Muscle layer of duodenum (tissue), 2 donors: ENCODE measurements around the gene ZNF619.

Experiments
- H3K27ac ChIP-seq: one replicate; pipeline ENCODE4 v1.7.0; 2013; ENCODE audit warnings: mild to moderate bottlenecking, low read length
- H3K27me3 ChIP-seq: one replicate; pipeline ENCODE4 v1.7.0; 2013; ENCODE audit warnings: low read depth, mild to moderate bottlenecking, control low read depth, low read length
- H3K36me3 ChIP-seq, 2 donors: one replicate each; pipeline ENCODE4 v1.7.0; 2013; ENCODE audit warnings: low read length in 2 of 2, control low read depth in 1 of 2, mild to moderate bottlenecking in 1 of 2; ENCODE audit not compliant: insufficient read depth in 2 of 2, control insufficient read depth in 1 of 2
- H3K4me1 ChIP-seq, 2 donors: one replicate each; pipeline ENCODE4 v1.7.0; 2013; ENCODE audit warnings: low read length in 2 of 2, mild to moderate bottlenecking in 2 of 2, control low read depth in 1 of 2, moderate library complexity in 1 of 2; ENCODE audit not compliant: insufficient read depth in 2 of 2, control insufficient read depth in 1 of 2
- H3K4me3 ChIP-seq, 2 donors: one replicate each; pipeline ENCODE4 v1.7.0; 2013; ENCODE audit warnings: low read length in 2 of 2, low read depth in 1 of 2, mild to moderate bottlenecking in 1 of 2
- H3K9me3 ChIP-seq, 2 donors: one replicate each; pipeline ENCODE4 v1.7.0; 2013; ENCODE audit warnings: low read length in 2 of 2, control low read depth in 1 of 2, mild to moderate bottlenecking in 1 of 2; ENCODE audit not compliant: control insufficient read depth in 1 of 2
- donor health status: healthy.

The ZNF619 gene

GRCh38 chr3:40476478-40477470 is at the start of gene ZNF619:
Gene ZNF619, plus strand, starts transcription at chr3:40477122. Its CDS starts 858 bp downstream, at chr3:40477980.
- H3K4me1 ChIP-seq = peaks cover 4 to 7% of the 10 kb centered on the region in 2 donors
- peaks cover 12 to 22% of the 10 kb centered on the region in 2 donors for H3K36me3 ChIP-seq
- peak within 1 kb of the TSS; percentile 66 for H3K27ac ChIP-seq
- H3K9me3 ChIP-seq = no peaks in the 10 kb centered on the region
- H3K4me3 ChIP-seq = peak within 1 kb of the TSS; percentile 85 to 95
- H3K27me3 ChIP-seq = no peaks in the 10 kb centered on the region

DNA sequence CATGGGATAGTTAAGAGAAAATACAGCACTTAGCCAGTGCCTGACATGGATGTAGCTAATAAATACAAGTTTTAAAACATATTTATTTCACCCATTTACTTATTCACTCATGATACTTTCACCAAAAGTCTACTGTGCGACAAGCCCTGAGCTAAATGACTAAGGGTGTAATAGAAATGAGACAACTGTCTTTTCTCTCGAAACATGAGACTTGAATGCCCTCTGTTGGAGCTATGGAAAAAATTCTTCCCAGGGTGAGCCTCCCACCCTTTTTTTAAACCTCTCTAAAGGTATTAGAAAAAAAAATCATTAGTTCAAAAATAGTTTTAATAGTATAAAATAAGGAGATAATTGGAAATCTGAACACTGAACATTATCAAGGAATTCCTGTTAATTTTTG is 44.1 kb upstream of the ZNF619 start:
- no peaks in the 10 kb centered on the region for H3K9me3 ChIP-seq
- no peaks in the 10 kb centered on the region for H3K4me1 ChIP-seq
- H3K27me3 ChIP-seq = no peaks in the 10 kb centered on the region
- H3K36me3 ChIP-seq = no peaks in the 10 kb centered on the region
- no peak overlapping the region for H3K27ac ChIP-seq
- no peak overlapping the region for H3K4me3 ChIP-seq

- H3K27me3 ChIP-seq = no peaks in the 10 kb centered on the region
Observed at GRCh38 chr3:40437889-40438288, 39.0 kb upstream of the ZNF619 start.

DNA sequence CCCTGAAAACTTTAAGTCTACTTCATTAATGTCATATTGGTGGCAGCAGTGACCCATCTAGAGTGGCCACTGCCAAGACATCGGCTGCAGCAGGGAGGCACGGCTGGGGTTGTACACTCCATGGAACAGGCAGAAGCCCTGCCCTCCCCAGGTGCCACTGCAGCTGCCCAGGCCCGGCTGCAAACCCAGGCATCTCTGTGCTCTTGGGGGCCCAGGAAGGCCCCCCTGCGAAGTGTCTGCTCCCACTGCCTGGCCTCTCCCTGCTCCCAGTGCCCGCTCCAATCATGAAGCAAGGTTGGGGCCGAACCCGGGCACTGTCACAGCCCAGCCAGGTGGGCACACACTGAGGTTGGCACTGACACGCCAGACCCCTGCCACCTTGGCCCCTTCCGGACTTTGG is 31.9 kb upstream of the ZNF619 start:
- Histone ChIP-seq H3K9me3 (no peaks in the 10 kb centered on the region), H3K27ac (no peak overlapping the region), H3K27me3 (no peaks in the 10 kb centered on the region), H3K4me1 (no peaks in the 10 kb centered on the region), H3K4me3 (no peak overlapping the region), H3K36me3 (peaks cover 0 to 12% of the 10 kb centered on the region in 2 donors)

More at GRCh38 chr3:40437889-40438288, 39.0 kb upstream of the ZNF619 start:
- Histone ChIP-seq H3K27ac (no peak overlapping the region), H3K36me3 (no peaks in the 10 kb centered on the region), H3K9me3 (no peaks in the 10 kb centered on the region), H3K4me3 (no peak overlapping the region), H3K4me1 (no peaks in the 10 kb centered on the region)

- no peaks in the 10 kb centered on the region for H3K4me1 ChIP-seq
- no peaks in the 10 kb centered on the region for H3K27me3 ChIP-seq
Observed at GRCh38 chr3:40445880-40446279, 31.0 kb upstream of the ZNF619 start.

DNA sequence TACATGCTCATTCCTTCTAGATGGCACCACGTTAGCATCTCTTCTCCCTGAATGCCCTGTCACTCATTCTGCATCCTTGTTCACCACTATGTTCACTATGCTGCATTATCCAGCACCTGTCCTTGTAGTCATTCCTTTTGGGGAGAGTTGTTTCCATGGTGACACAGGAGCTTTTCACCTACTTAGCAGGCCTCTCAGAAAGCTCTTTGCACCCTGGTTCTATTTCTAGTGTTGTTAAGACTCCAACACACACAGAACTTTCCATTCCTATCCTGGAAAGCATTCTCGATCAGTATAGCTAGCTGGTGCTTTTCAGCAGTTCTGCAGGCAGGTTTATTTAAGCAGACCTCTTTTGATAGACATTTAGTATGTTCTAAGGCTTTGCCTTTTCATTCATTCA is 26.5 kb upstream of the ZNF619 start:
- Histone ChIP-seq H3K27me3 (no peaks in the 10 kb centered on the region), H3K27ac (no peak overlapping the region), H3K4me1 (peaks cover 0 to 16% of the 10 kb centered on the region in 2 donors), H3K9me3 (no peaks in the 10 kb centered on the region), H3K36me3 (peaks cover 0 to 24% of the 10 kb centered on the region in 2 donors), H3K4me3 (no peak overlapping the region)

More at GRCh38 chr3:40445880-40446279, 31.0 kb upstream of the ZNF619 start:
- Histone ChIP-seq H3K27ac (no peak overlapping the region), H3K4me3 (no peak overlapping the region), H3K9me3 (no peaks in the 10 kb centered on the region), H3K36me3 (peaks cover 0 to 16% of the 10 kb centered on the region in 2 donors)

- H3K9me3 ChIP-seq = no peaks in the 10 kb centered on the region
- H3K27ac ChIP-seq = peak overlapping the region; percentile 93
- peaks cover 0 to 13% of the 10 kb centered on the region in 2 donors for H3K36me3 ChIP-seq
- H3K27me3 ChIP-seq = no peaks in the 10 kb centered on the region
- peaks cover 0 to 21% of the 10 kb centered on the region in 2 donors for H3K4me1 ChIP-seq
- no peak overlapping the region for H3K4me3 ChIP-seq
Observed at GRCh38 chr3:40451551-40451950, 25.4 kb upstream of the ZNF619 start.

- H3K4me3 ChIP-seq = peak overlapping the region; percentile 73 to 80
- H3K27ac ChIP-seq = peak overlapping the region; percentile 93
- H3K9me3 ChIP-seq = no peaks in the 10 kb centered on the region
- peaks cover 0 to 22% of the 10 kb centered on the region in 2 donors for H3K4me1 ChIP-seq
- peaks cover 0 to 12% of the 10 kb centered on the region in 2 donors for H3K36me3 ChIP-seq
- no peaks in the 10 kb centered on the region for H3K27me3 ChIP-seq
Observed at GRCh38 chr3:40452057-40452456, 24.9 kb upstream of the ZNF619 start.

- peaks cover 0 to 12% of the 10 kb centered on the region in 2 donors for H3K36me3 ChIP-seq
- H3K9me3 ChIP-seq = no peaks in the 10 kb centered on the region
- H3K27me3 ChIP-seq = no peaks in the 10 kb centered on the region
- peak overlapping the region; percentile 93 for H3K27ac ChIP-seq
- peak overlapping the region; percentile 73 to 80 for H3K4me3 ChIP-seq
- peaks cover 0 to 22% of the 10 kb centered on the region in 2 donors for H3K4me1 ChIP-seq
Observed at GRCh38 chr3:40452562-40452875, 24.4 kb upstream of the ZNF619 start.

DNA sequence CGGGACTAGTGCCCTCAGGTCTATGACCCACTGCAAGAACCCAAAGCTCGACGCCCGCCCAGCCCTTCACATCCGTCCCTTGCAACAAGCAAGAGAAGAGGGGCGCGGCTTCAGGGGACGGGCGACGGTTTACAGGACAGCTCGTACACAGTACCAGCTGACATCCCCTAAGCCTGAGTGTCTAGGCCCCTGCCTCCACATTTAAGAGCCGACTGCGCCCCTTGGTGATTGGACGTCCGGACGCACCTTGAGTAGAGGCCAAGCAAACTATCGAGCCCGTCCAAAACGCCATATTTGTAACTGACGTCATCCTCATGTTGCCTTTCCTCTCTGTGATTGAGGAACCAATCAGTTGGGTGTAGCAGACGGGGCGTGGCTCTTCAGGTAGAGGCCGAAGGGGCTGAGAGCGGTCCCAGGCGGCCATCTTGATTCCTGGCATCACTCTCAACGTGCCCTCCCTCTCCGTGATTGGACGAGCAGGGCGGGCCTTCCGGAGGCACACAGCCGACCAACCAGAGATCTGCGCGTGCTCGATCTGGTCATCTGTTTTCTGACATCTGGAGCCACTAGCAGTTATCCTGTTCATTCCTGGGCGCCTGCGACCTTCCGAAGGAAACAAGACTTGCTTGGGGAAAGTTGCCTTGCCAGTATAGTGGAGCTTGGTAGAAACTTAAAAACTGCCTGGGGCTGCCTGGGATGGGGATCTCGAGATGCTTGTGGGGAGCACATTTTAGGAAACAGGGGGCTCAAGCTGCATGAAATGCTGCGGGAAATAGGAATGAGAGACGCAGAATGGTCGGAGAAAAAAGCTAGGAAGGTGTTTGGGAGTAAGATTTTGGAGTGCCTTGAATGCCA is 23.8 kb upstream of the ZNF619 start:
- Histone ChIP-seq H3K36me3 (peaks cover 0 to 12% of the 10 kb centered on the region in 2 donors), H3K4me1 (peaks cover 1 to 27% of the 10 kb centered on the region in 2 donors), H3K9me3 (no peaks in the 10 kb centered on the region), H3K4me3 (peak overlapping the region; percentile 73 to 80), H3K27ac (peak overlapping the region; percentile 93), H3K27me3 (no peaks in the 10 kb centered on the region)

GRCh38 chr3:40453933-40454332 is 23.0 kb upstream of the ZNF619 start:
- Histone ChIP-seq H3K36me3 (peaks cover 6 to 20% of the 10 kb centered on the region in 2 donors), H3K27me3 (no peaks in the 10 kb centered on the region), H3K4me3 (peak overlapping the region; percentile 73 to 80), H3K9me3 (no peaks in the 10 kb centered on the region), H3K27ac (peak overlapping the region; percentile 93), H3K4me1 (peaks cover 9 to 35% of the 10 kb centered on the region in 2 donors)
